Astrocyte (in vitro differentiated cells and primary cell): ENCODE data around the gene POLR2F. TPM values are rescaled to one million over a fixed set of nuclear protein-coding genes. Genes with fewer than 3 reads are reported as not detected.

Experiments
- DNase-seq: peaks from one replicate; pipeline ENCODE4 v3.0.0-alpha.2; 2010; ENCODE audit warnings: low read depth
- FAIRE-seq: peaks from 2 replicates; lab custom pipeline; 2011; peaks lifted over from hg19 to GRCh38; lab: Jason Lieb, UNC
- H2AFZ ChIP-seq: 2 replicates; pipeline ENCODE4 v1.6.0; 2012; ENCODE audit warnings: low read depth, low read length, inconsistent platforms
- H3K27ac ChIP-seq: 2 replicates; pipeline ENCODE4 v1.5.1; 2011; ENCODE audit warnings: low read depth, low read length, inconsistent platforms
- H3K27me3 ChIP-seq: 2 replicates; pipeline ENCODE4 v1.6.0; 2011; ENCODE audit warnings: low read length, inconsistent platforms; ENCODE audit not compliant: insufficient read depth
- H3K36me3 ChIP-seq: 2 replicates; pipeline ENCODE4 v1.5.1; 2011; ENCODE audit warnings: low read length, inconsistent platforms; ENCODE audit not compliant: insufficient read depth
- H3K4me1 ChIP-seq: 2 replicates; pipeline ENCODE4 v1.5.1; 2011; ENCODE audit warnings: low read length, inconsistent platforms; ENCODE audit not compliant: insufficient read depth
- H3K4me2 ChIP-seq: 2 replicates; pipeline ENCODE4 v1.6.0; 2012; ENCODE audit warnings: low read length, inconsistent platforms
- H3K4me3 ChIP-seq: 2 replicates; pipeline ENCODE4 v1.5.1; 2011; ENCODE audit warnings: low read depth, mild to moderate bottlenecking, low read length, inconsistent platforms; ENCODE audit not compliant: insufficient read depth
- H3K79me2 ChIP-seq: 2 replicates; pipeline ENCODE4 v1.6.0; 2012; ENCODE audit warnings: mild to moderate bottlenecking, low read length, inconsistent platforms; ENCODE audit not compliant: insufficient read depth
- H3K9ac ChIP-seq: 2 replicates; pipeline ENCODE4 v1.6.0; 2012; ENCODE audit warnings: mild to moderate bottlenecking, low read length, inconsistent platforms
- H3K9me3 ChIP-seq: 2 replicates; pipeline ENCODE4 v1.5.1; 2012; ENCODE audit warnings: low read depth, mild to moderate bottlenecking, low read length, inconsistent platforms; ENCODE audit not compliant: insufficient read depth
- H4K20me1 ChIP-seq: 2 replicates; pipeline ENCODE4 v1.6.0; 2012; ENCODE audit warnings: low read length, inconsistent platforms; ENCODE audit not compliant: insufficient read depth
- H3K27ac Mint-ChIP-seq: one replicate; pipeline ENCODE4 v1.8.0; 2021; ENCODE audit warnings: mild to moderate bottlenecking, mixed read lengths; ENCODE audit not compliant: unreplicated experiment
- H3K27me3 Mint-ChIP-seq: one replicate; pipeline ENCODE4 v1.8.0; 2021; ENCODE audit warnings: low read depth, mixed read lengths; ENCODE audit not compliant: unreplicated experiment
- H3K36me3 Mint-ChIP-seq: one replicate; pipeline ENCODE4 v1.8.0; 2021; ENCODE audit warnings: low read depth, mixed read lengths; ENCODE audit not compliant: unreplicated experiment
- H3K4me1 Mint-ChIP-seq: one replicate; pipeline ENCODE4 v1.8.0; 2021; ENCODE audit warnings: low read depth, mixed read lengths; ENCODE audit not compliant: unreplicated experiment
- H3K4me3 Mint-ChIP-seq: one replicate; pipeline ENCODE4 v1.8.0; 2021; ENCODE audit warnings: mild to moderate bottlenecking, moderate library complexity, mixed read lengths; ENCODE audit not compliant: unreplicated experiment
- H3K9me3 Mint-ChIP-seq: one replicate; pipeline ENCODE4 v1.8.0; 2021; ENCODE audit warnings: mild to moderate bottlenecking, mixed read lengths; ENCODE audit not compliant: unreplicated experiment
- CTCF ChIP-seq: IDR thresholded peaks from 2 replicates; pipeline ENCODE4 v1.5.1; 2011; ENCODE audit warnings: low read depth, mild to moderate bottlenecking, inconsistent platforms, low read length, moderate library complexity; ENCODE audit not compliant: insufficient read depth
- EZH2 ChIP-seq: IDR thresholded peaks from 2 replicates; pipeline ENCODE4 v1.6.1; 2012; ENCODE audit warnings: mild to moderate bottlenecking, low read length, inconsistent platforms; ENCODE audit not compliant: insufficient read depth
- total RNA-seq: library from RNA; stranded (reverse); gene quantifications from 2 replicates; pipeline ENCODE4 v1.2.1, GENCODE V29; 2021

POLR2F gene
- total RNA-seq, 1 donor from 2014 or later, result 149 TPM

GRCh38 chr22:37940698-37941376, 12.7 kb upstream of the POLR2F start:
- Mint-ChIP-seq H3K4me3 (no peak overlapping the region), H3K27ac (peak overlapping the region; percentile 24), H3K27me3 (no peaks in the 10 kb centered on the region), H3K36me3 (peaks cover 27% of the 10 kb centered on the region), H3K9me3 (no peaks in the 10 kb centered on the region), H3K4me1 (no peaks in the 10 kb centered on the region)
- Histone ChIP-seq H3K9ac (no peak overlapping the region), H3K27me3 (no peaks in the 10 kb centered on the region), H3K4me3 (no peak overlapping the region), H3K4me2 (no peak overlapping the region), H3K9me3 (no peaks in the 10 kb centered on the region), H3K27ac (no peak overlapping the region), H3K79me2 (no peaks in the 10 kb centered on the region), H2AFZ (no peak overlapping the region), H3K36me3 (peaks cover 40% of the 10 kb centered on the region), H4K20me1 (peaks cover 29% of the 10 kb centered on the region), H3K4me1 (no peaks in the 10 kb centered on the region)
- no peak for TF ChIP-seq CTCF
- no peak for TF ChIP-seq EZH2
- DNase-seq (no peak), FAIRE-seq (no peak)

- H4K20me1 ChIP-seq, result peaks cover 25% of the 10 kb centered on the region
- TF ChIP-seq CTCF, result no peak
- no peak overlapping the region for H3K4me3 ChIP-seq
- no peak overlapping the region for H2AFZ ChIP-seq
- H3K36me3 ChIP-seq, result peaks cover 38% of the 10 kb centered on the region
- H3K27ac Mint-ChIP-seq, result no peak overlapping the region
- no peak for FAIRE-seq
- no peaks in the 10 kb centered on the region for H3K27me3 Mint-ChIP-seq
- DNase-seq, result no peak
- no peaks in the 10 kb centered on the region for H3K27me3 ChIP-seq
- H3K27ac ChIP-seq, result no peak overlapping the region
- no peaks in the 10 kb centered on the region for H3K79me2 ChIP-seq
- no peaks in the 10 kb centered on the region for H3K9me3 ChIP-seq
- no peaks in the 10 kb centered on the region for H3K4me1 ChIP-seq
- H3K4me3 Mint-ChIP-seq, result no peak overlapping the region
- no peak overlapping the region for H3K4me2 ChIP-seq
- H3K36me3 Mint-ChIP-seq, result peaks cover 24% of the 10 kb centered on the region
- no peak overlapping the region for H3K9ac ChIP-seq
- no peaks in the 10 kb centered on the region for H3K9me3 Mint-ChIP-seq
- H3K4me1 Mint-ChIP-seq, result no peaks in the 10 kb centered on the region
Measured at GRCh38 chr22:37942133-37942532, 11.4 kb upstream of the POLR2F start.

GRCh38 chr22:37943136-37943824, 10.2 kb upstream of the POLR2F start:
- Histone ChIP-seq H3K36me3 (peaks cover 32% of the 10 kb centered on the region), H3K79me2 (no peaks in the 10 kb centered on the region), H3K9me3 (no peaks in the 10 kb centered on the region), H2AFZ (no peak overlapping the region), H3K4me2 (no peak overlapping the region), H3K4me3 (no peak overlapping the region), H3K27me3 (no peaks in the 10 kb centered on the region), H3K4me1 (no peaks in the 10 kb centered on the region), H3K27ac (no peak overlapping the region), H3K9ac (no peak overlapping the region), H4K20me1 (peaks cover 19% of the 10 kb centered on the region)
- Mint-ChIP-seq H3K4me3 (no peak overlapping the region), H3K36me3 (peaks cover 19% of the 10 kb centered on the region), H3K4me1 (no peaks in the 10 kb centered on the region), H3K27ac (no peak overlapping the region), H3K27me3 (no peaks in the 10 kb centered on the region), H3K9me3 (no peaks in the 10 kb centered on the region)
- TF ChIP-seq CTCF (no peak), EZH2 (no peak)
- DNase-seq, result no peak
- FAIRE-seq, result no peak
